ENCODE data around the gene NR3C1. TPM values are rescaled to one million over a fixed set of nuclear protein-coding genes. Genes with fewer than 3 reads are reported as not detected.

The NR3C1 gene
- total and polyA plus RNA-seq, 9 donors, result 39.8 to 73.7 (median 58.8) TPM

DNA sequence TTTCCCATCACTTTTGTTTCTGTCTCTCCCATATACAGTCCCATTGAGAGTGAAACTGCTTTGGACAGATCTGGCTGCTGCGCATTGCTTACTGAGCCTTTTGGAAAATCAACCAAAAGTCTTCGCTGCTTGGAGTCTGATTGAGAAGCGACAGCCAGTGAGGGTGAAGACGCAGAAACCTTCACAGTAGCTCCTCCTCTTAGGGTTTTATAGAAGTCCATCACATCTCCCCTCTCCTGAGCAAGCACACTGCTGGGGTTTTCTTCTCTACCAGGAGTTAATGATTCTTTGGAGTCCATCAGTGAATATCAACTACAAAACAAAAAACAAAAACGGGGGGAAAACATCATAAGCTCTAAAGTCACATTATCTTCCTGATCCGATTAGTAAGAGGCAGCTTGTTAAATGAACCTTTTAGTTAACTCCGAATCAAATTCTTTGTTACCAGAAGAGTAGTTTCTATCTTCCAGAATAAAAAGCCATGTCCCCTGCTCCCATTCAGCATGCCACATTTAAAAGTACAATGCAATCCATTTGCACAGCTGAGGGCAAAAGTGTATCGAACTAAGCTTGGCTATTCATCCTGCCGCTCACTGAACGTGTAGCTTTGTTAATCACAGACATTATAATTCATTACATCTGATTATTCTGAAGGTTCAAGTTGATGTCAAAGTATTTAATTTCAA, 2.8 kb downstream of the NR3C1 start:
- Histone ChIP-seq H3K36me3 (ENCODE audit: control insufficient read depth, insufficient read depth, low read length) (peaks cover 10% of the 10 kb centered on the region), H3K27me3 (ENCODE audit: control insufficient read depth, insufficient read depth, low read length) (no peaks in the 10 kb centered on the region), H3K9me3 (replicated peaks; ENCODE audit: control insufficient read depth, low read depth, low read length) (no peaks in the 10 kb centered on the region), H3K4me1 (ENCODE audit: control insufficient read depth, insufficient read depth, low read length) (peaks cover 11% of the 10 kb centered on the region), H3K27ac (ENCODE audit: low read length) (peak overlapping the region; percentile 23), H3K4me3 (ENCODE audit: low read length) (peak overlapping the region; percentile 74)
- DNase-seq, result peak; percentile 80
- WGBS (ENCODE audit: insufficient coverage), result 30% methylated on average over 3 of the region's 10 CpGs

DNA sequence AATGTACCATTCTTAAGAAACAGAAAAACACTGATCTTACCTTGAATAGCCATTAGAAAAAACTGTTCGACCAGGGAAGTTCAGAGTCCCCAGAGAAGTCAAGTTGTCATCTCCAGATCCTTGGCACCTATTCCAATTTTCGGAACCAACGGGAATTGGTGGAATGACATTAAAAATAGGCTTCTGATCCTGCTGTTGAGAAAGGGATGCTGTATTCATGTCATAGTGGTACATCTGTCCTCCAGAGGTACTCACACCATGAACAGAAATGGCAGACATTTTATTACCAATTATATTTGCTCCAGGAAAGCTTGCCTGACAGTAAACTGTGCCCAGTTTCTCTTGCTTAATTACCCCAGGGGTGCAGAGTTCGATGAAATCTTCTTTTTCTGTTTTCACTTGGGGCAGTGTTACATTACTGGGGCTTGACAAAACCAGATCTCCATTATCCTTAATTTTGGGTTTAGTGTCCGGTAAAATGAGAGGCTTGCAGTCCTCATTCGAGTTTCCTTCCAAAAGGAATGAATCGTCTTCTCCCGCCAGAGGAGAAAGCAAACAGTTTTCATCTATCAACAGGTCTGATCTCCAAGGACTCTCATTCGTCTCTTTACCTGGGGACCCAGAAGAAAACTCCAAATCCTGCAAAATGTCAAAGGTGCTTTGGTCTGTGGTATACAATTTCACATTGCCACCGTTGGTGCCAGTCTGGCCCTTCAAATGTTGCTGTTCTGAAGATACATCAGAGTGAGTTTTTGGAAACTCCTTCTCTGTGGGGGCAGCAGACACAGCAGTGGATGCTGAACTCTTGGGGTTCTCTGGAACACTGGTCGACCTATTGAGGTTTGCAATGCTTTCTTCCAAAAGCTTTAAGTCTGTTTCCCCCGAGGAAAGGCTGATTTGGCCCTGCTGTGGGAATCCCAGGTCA, 3.6 kb downstream of the NR3C1 start:
- no peaks in the 10 kb centered on the region for H3K27me3 ChIP-seq (ENCODE audit: control insufficient read depth, insufficient read depth, low read length)
- H3K9me3 ChIP-seq (replicated peaks; ENCODE audit: control insufficient read depth, low read depth, low read length), result no peaks in the 10 kb centered on the region
- H3K27ac ChIP-seq (ENCODE audit: low read length), result peak overlapping the region; percentile 16
- peaks cover 10% of the 10 kb centered on the region for H3K36me3 ChIP-seq (ENCODE audit: control insufficient read depth, insufficient read depth, low read length)
- no peak for DNase-seq
- peak overlapping the region; percentile 74 for H3K4me3 ChIP-seq (ENCODE audit: low read length)
- H3K4me1 ChIP-seq (ENCODE audit: control insufficient read depth, insufficient read depth, low read length), result peaks cover 9% of the 10 kb centered on the region
- WGBS (ENCODE audit: insufficient coverage), result 45% methylated on average over 7 of the region's 12 CpGs

DNA sequence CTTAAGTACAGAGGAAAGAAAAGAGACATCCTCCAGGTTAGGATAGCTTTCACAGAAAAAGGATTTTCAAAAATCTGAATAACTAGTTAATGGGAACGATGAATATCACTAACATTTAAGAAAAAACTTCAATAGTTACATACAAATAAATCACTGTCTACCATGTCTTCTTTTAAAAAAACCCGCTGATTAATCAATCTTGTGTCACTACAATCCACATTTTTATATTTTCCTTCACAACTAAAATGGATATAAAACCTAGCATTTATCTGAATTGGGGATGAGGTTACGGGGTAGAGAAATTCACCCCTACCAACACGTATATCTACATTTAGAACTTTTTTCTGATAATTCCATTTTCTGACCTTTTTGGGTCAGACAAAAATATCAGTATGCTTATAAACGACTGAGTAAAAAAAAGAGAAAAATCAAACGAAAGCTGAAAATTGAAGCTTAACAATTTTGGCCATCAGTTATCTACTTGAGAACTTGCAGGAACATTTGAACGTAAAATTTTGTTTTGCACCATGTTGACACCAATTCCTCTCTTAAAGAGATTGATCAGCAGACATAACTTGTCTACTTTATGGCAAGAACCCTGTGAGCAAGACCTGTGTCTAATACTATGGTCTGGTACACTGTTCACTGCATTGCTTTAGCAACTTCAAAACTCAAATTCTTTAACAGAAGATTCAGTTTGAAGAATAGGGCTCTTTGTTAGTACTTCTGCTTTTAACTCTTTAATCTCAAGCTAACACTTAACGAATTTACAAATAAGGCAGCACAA, 4.8 kb downstream of the NR3C1 start:
- H3K4me1 ChIP-seq (ENCODE audit: control insufficient read depth, insufficient read depth, low read length), result peaks cover 9% of the 10 kb centered on the region
- peak overlapping the region; percentile 74 for H3K4me3 ChIP-seq (ENCODE audit: low read length)
- H3K27me3 ChIP-seq (ENCODE audit: control insufficient read depth, insufficient read depth, low read length), result no peaks in the 10 kb centered on the region
- peak; percentile 39 for DNase-seq
- no CpG with 5 or more reads among the region's 8 CpGs for WGBS (ENCODE audit: insufficient coverage)
- H3K9me3 ChIP-seq (replicated peaks; ENCODE audit: control insufficient read depth, low read depth, low read length), result no peaks in the 10 kb centered on the region
- H3K27ac ChIP-seq (ENCODE audit: low read length), result no peak overlapping the region
- H3K36me3 ChIP-seq (ENCODE audit: control insufficient read depth, insufficient read depth, low read length), result peaks cover 10% of the 10 kb centered on the region

DNA sequence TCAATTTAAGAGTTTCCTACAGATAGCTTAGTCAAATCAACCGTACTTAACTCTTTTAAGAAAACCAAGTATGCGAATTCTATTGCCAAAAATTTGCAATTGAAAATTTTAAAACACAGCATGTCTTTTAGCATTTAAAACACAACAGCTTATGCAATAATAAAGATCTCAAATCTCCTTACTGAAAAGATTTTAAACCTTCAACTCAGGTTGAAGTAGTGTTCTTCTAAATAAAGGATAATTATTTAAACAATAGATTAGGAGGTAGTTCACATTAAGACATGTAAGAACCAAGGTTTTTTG, 5.5 kb downstream of the NR3C1 start:
- Histone ChIP-seq H3K36me3 (ENCODE audit: control insufficient read depth, insufficient read depth, low read length) (peaks cover 10% of the 10 kb centered on the region), H3K27me3 (ENCODE audit: control insufficient read depth, insufficient read depth, low read length) (no peaks in the 10 kb centered on the region), H3K4me3 (ENCODE audit: low read length) (peak overlapping the region; percentile 35), H3K27ac (ENCODE audit: low read length) (no peak overlapping the region), H3K4me1 (ENCODE audit: control insufficient read depth, insufficient read depth, low read length) (peaks cover 9% of the 10 kb centered on the region), H3K9me3 (replicated peaks; ENCODE audit: control insufficient read depth, low read depth, low read length) (no peaks in the 10 kb centered on the region)
- WGBS (ENCODE audit: insufficient coverage), result no CpG with 5 or more reads among the region's 2 CpGs
- no peak for DNase-seq

DNA sequence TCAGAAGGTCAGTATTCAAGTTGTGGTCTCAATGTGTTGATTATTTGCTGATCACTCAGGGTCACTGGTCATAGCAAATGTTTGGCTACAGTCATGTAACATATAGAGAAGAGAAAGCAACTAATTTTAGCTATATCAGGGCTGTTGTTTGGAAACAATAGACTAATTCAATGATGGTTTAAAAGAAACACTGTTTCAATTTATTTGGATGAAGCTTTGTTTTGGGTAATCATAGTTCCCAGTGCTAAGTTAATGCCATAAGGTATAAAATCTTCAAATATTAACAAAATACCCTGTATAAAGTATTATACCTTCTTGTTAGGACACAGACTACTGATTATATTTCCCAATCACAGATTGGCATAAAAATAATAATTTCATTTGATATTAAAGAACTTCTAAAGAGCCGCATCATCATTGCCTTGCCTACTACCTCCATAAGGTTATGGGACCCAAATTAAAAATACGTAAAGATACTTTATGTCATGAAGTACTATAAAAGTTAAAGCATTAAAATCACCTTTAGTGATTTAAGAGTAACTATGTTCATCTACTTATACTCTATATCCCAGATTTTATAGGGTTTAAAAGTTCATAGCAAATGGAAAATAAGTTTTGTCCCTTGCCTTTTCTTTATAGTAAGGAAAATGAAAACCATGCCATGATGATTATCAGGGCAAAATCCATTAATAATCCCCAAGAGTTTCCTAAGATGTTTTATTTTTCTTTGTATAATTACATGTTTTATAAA, 6.0 kb downstream of the NR3C1 start:
- Histone ChIP-seq H3K27ac (ENCODE audit: low read length) (no peak overlapping the region), H3K4me3 (ENCODE audit: low read length) (peak overlapping the region; percentile 35), H3K27me3 (ENCODE audit: control insufficient read depth, insufficient read depth, low read length) (no peaks in the 10 kb centered on the region), H3K4me1 (ENCODE audit: control insufficient read depth, insufficient read depth, low read length) (peaks cover 9% of the 10 kb centered on the region), H3K36me3 (ENCODE audit: control insufficient read depth, insufficient read depth, low read length) (peaks cover 10% of the 10 kb centered on the region), H3K9me3 (replicated peaks; ENCODE audit: control insufficient read depth, low read depth, low read length) (no peaks in the 10 kb centered on the region)
- DNase-seq, result no peak
- no CpG with 5 or more reads among the region's 2 CpGs for WGBS (ENCODE audit: insufficient coverage)

DNA sequence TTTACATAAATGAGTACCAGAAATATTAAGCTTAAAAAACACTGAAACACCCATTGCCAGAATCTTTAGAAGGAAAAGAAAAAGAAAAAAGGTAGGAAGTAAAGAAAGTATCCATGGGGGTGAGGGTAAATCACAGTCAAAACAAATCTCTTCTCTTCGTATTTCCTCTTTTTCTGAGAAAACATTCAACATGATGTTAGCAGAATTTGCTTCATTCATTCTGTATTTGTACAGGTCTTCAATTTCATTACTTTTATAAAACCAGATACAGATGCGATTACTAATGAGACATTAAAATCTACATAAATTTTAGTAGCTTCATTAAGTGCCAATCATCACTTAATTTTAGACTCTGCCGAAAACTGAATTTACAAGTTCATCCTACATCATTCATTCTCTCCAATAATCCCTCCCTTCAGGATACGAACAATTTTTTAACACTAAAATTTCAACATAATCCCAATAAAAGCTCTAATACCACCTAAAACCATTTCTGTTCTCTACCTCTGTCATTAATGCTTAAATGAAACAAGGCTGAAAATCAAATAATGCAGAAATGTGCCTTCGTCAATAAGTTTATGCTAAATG, 7.0 kb downstream of the NR3C1 start:
- Histone ChIP-seq H3K9me3 (replicated peaks; ENCODE audit: control insufficient read depth, low read depth, low read length) (no peaks in the 10 kb centered on the region), H3K36me3 (ENCODE audit: control insufficient read depth, insufficient read depth, low read length) (peaks cover 10% of the 10 kb centered on the region), H3K4me3 (ENCODE audit: low read length) (peak overlapping the region; percentile 2), H3K27ac (ENCODE audit: low read length) (no peak overlapping the region), H3K4me1 (ENCODE audit: control insufficient read depth, insufficient read depth, low read length) (peaks cover 9% of the 10 kb centered on the region), H3K27me3 (ENCODE audit: control insufficient read depth, insufficient read depth, low read length) (no peaks in the 10 kb centered on the region)
- DNase-seq, result no peak
- WGBS (ENCODE audit: insufficient coverage), result 50% methylated on average over 1 of the region's 5 CpGs

DNA sequence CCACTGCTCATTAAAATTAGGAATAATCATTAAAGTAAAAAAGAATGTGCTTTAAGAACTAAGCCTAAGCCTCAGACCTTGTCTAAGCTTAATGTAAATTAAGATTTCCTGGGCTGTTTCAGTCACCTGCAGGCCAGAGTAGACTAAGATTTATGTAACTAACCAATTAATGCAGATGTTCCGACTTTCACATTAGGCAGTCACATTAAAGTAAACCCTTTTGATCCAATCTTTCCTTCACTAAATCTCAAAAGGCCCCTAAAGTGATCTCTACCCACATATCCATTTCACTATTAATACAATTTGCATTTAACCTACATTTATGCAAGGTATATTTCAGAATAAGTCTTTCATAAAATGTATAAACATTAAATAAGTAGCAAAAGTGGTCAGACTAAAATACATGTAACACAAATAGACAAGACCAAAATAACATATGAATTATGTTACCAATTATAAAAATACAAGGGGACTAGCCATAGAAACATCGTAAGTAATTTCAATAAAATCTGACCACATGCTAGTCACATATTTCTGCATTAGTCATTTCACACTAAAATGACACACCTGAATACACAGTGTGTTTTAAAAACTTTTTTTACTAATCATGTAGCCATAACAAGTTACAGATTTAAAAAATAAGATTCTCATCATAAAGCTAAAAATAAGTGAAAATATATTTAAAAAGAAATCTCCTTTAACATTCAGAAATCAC, 7.7 kb downstream of the NR3C1 start:
- H3K27me3 ChIP-seq (ENCODE audit: control insufficient read depth, insufficient read depth, low read length), result no peaks in the 10 kb centered on the region
- DNase-seq, result no peak
- H3K27ac ChIP-seq (ENCODE audit: low read length), result no peak overlapping the region
- H3K4me3 ChIP-seq (ENCODE audit: low read length), result no peak overlapping the region
- WGBS (ENCODE audit: insufficient coverage), result no CpG with 5 or more reads among the region's 2 CpGs
- H3K36me3 ChIP-seq (ENCODE audit: control insufficient read depth, insufficient read depth, low read length), result peaks cover 10% of the 10 kb centered on the region
- peaks cover 9% of the 10 kb centered on the region for H3K4me1 ChIP-seq (ENCODE audit: control insufficient read depth, insufficient read depth, low read length)
- H3K9me3 ChIP-seq (replicated peaks; ENCODE audit: control insufficient read depth, low read depth, low read length), result no peaks in the 10 kb centered on the region

DNA sequence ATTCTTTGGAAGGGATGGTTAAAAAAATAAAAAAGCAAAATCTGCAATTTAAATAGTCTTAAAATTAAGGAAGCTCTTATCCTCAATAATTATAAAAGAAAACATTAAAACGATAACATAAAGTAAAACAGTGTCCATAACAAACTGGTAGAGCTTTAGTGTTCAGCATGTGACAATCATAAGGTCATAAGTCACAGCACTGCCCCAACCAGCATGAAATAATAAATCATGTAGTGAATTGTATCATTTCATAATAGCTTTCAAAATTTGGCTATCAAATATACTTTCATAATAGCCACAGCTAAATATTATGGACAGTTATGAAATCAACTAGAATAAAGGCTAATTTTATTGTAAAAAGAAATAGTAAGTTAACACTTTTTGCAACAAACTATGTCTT, 10.0 kb downstream of the NR3C1 start:
- Histone ChIP-seq H3K9me3 (replicated peaks; ENCODE audit: control insufficient read depth, low read depth, low read length) (no peaks in the 10 kb centered on the region), H3K27ac (ENCODE audit: low read length) (no peak overlapping the region), H3K4me1 (ENCODE audit: control insufficient read depth, insufficient read depth, low read length) (no peaks in the 10 kb centered on the region), H3K4me3 (ENCODE audit: low read length) (no peak overlapping the region), H3K27me3 (ENCODE audit: control insufficient read depth, insufficient read depth, low read length) (no peaks in the 10 kb centered on the region), H3K36me3 (ENCODE audit: control insufficient read depth, insufficient read depth, low read length) (no peaks in the 10 kb centered on the region)
- WGBS (ENCODE audit: insufficient coverage), result no CpG with 5 or more reads among the region's 1 CpG
- DNase-seq, result no peak

DNA sequence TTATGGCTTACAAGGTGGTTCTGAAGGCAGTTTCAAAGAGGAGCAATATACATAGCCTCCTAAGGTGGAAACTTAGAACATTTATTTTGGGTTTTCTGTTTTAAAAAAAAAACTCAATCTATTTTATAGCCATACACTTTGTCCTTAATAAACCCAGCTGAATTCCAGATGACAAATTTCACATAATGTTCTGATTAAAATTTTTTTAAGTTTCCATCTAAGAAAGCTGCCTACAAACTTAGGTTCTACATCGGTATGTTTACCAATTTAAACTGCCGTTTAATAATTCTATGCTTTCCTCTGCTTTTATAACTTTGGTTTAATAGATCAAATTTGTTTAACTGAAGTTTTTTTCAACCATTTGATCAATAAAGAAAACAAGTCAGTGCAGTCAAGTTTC, 12.5 kb downstream of the NR3C1 start:
- Histone ChIP-seq H3K27ac (ENCODE audit: low read length) (no peak overlapping the region), H3K4me1 (ENCODE audit: control insufficient read depth, insufficient read depth, low read length) (no peaks in the 10 kb centered on the region), H3K9me3 (replicated peaks; ENCODE audit: control insufficient read depth, low read depth, low read length) (peaks cover 1% of the 10 kb centered on the region), H3K27me3 (ENCODE audit: control insufficient read depth, insufficient read depth, low read length) (no peaks in the 10 kb centered on the region), H3K36me3 (ENCODE audit: control insufficient read depth, insufficient read depth, low read length) (peaks cover 1% of the 10 kb centered on the region), H3K4me3 (ENCODE audit: low read length) (no peak overlapping the region)
- WGBS (ENCODE audit: insufficient coverage), result no CpG with 5 or more reads among the region's 2 CpGs
- no peak for DNase-seq
